Measurements from ENCODE around the gene CCDC171.

The CCDC171 gene

GRCh38 chr9:16010221-16010620, 457.4 kb downstream of the CCDC171 start:
- DNase-seq: no peak

- DNase-seq: no peak
Measured at GRCh38 chr9:16012621-16013020, 459.8 kb downstream of the CCDC171 start.

- DNase-seq: no peak
Measured at GRCh38 chr9:16013366-16013765, 460.5 kb downstream of the CCDC171 start.

- DNase-seq: no peak
Measured at GRCh38 chr9:16013826-16014225, 461.0 kb downstream of the CCDC171 start.

- no peak for DNase-seq
Measured at GRCh38 chr9:16022228-16022627, 469.4 kb downstream of the CCDC171 start.

- no peak for DNase-seq
Measured at GRCh38 chr9:16023446-16023845, 470.6 kb downstream of the CCDC171 start.

Measured in left hindlimb (tissue), 1 donor.